ENCODE measurements around the gene IQCC.

Gene IQCC

GRCh38 chr1:32224285-32224684 is 18.8 kb downstream of the IQCC start:
- no peak for DNase-seq (ENCODE audit: low read depth)

DNA sequence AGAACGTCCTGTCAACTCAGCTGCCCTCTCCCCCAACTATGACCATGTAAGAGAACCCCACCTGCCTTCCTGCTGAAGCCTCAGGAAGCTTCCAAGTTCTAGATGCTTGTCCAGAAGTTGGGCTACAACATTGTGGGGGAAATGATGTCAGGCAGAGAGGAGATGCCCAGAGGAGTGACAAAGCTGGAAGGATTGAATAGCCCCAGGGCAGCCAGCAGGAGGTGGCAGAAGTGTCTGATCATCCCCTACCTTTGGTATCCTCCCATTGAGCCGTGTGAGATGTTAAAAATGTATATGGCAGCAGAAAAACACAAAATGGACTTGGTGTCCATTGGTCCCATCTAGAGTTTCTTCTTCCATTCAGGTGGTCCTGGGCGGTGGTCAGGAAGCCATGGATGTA is 23.3 kb downstream of the IQCC start:
- no peak for DNase-seq (ENCODE audit: low read depth)

- no peak for DNase-seq (ENCODE audit: low read depth)
These were observed 26.5 kb downstream of the IQCC start for GRCh38 chr1:32231843-32232432.

DNA sequence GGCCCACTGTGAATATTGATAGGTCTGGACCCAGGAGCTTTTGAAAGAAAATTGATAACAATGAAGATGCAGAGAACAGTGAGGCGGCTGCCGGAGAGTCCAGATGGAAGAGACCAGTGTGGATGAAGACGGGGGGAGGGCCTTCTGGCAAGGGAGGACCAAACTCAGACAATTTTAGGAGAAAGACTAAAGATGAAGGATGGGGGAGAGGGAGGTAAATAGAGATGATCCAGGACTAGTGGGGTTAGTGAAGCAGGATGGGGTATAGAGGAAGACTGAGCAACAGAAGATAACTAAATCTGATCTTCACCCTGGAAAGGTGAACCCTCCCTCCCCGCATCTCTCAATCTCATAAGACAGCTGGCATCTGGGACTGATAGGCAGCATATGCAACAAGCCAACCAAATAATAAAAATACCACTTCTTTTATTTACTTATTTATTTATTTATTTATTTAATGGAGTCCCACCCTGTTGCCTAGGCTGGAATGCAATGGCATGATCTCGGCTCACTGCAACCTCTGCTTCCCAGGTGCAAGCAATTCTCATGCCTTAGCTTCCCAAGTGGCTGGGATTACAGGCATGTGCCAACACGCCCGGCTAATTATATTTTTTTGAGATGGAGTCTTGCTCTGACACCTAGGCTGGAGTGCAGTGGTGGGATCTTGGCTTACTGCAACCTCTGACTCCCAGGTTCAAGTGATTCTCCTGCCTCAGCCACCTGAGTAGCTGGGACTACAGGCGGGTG is 27.3 kb downstream of the IQCC start:
- no peak for DNase-seq (ENCODE audit: low read depth)

DNA sequence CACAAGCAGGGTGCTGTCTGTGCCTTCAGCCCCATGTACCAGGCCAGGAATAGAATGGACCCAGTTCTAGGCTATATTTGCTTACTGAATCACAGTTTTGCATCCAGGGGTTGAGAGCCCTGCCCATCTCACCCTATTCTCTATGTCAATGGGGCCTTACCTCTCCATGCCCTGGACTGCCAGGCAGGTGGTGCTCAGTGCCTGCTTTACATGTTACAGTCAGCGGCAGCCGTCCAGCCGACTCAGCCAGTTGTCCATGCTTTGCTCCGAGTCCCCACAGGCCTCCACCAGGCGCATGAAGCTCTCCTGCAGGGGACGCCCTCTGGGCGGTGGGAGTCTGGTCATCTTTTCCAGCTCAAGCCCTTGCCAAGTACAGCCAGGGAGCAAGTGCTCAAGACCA is 29.3 kb downstream of the IQCC start:
- DNase-seq (ENCODE audit: low read depth): no peak

- DNase-seq (ENCODE audit: low read depth): no peak
These were observed 33.9 kb downstream of the IQCC start for GRCh38 chr1:32239337-32239736.

DNA sequence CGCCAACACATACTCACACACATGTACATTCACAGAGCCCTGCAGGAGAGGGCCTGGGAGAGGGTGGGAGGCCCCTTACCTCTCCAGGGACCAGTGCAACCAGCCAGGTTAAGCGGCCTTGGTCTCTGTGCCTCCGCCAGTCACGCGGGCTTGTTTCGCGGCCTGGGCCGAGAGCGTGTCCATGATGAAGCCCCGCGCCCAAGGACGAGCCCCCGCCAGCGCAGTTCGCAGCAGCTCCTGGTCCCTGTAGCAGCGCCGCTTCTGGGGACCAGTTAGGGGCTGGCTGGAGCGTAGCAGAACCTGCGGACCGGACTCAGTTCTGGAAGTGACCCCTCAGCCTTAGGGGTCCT is 34.3 kb downstream of the IQCC start:
- no peak for DNase-seq (ENCODE audit: low read depth)

GRCh38 chr1:32240140-32240951 is 34.9 kb downstream of the IQCC start:
- peak; percentile 30 for DNase-seq (ENCODE audit: low read depth)

GRCh38 chr1:32241001-32241763 is 35.7 kb downstream of the IQCC start:
- DNase-seq (ENCODE audit: low read depth): peak; percentile 10

- no peak for DNase-seq (ENCODE audit: low read depth)
These were observed 36.9 kb downstream of the IQCC start for GRCh38 chr1:32242341-32242851.

DNA sequence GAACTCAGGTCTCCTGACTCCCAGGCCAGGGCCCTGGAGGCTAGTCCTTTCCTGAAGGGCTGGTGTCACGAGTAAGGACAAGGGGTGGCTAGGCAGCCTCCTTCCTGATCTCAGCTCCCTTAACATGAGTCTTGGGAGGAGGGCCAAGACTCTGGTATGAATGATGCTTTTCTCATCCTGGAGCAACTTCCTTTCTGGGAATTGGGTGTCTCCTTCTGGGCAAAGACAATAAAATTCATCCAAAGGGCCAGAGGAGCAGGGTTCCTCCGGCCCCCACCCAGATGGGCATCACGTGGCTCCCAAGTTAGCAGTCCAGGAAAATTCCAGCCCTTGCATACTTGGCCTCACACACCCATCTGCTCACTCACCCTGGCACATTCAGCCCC is 41.4 kb downstream of the IQCC start, which contains the start of gene FAM167B:
Gene FAM167B (plus strand): TSS at position 335 of the 386 bp plus-strand sequence. CDS start 200 bp downstream, outside the sequence.
- DNase-seq (ENCODE audit: low read depth): no peak

DNA sequence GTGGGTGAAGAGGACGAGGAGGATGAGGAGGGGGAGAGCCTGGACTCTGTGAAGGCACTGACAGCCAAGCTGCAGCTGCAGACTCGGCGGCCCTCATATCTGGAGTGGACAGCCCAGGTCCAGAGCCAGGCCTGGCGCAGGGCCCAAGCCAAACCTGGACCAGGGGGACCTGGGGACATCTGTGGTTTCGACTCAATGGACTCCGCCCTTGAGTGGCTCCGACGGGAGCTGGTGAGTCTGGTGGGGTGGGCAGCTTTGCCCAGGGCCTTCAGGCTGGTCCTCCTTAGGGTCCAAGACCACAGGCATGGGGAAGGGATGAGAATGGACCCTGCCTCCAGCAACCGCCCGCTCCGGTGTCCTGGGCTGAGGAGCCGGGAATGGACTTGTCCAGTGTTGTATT is 42.0 kb downstream of the IQCC start:
- DNase-seq (ENCODE audit: low read depth): no peak

DNA sequence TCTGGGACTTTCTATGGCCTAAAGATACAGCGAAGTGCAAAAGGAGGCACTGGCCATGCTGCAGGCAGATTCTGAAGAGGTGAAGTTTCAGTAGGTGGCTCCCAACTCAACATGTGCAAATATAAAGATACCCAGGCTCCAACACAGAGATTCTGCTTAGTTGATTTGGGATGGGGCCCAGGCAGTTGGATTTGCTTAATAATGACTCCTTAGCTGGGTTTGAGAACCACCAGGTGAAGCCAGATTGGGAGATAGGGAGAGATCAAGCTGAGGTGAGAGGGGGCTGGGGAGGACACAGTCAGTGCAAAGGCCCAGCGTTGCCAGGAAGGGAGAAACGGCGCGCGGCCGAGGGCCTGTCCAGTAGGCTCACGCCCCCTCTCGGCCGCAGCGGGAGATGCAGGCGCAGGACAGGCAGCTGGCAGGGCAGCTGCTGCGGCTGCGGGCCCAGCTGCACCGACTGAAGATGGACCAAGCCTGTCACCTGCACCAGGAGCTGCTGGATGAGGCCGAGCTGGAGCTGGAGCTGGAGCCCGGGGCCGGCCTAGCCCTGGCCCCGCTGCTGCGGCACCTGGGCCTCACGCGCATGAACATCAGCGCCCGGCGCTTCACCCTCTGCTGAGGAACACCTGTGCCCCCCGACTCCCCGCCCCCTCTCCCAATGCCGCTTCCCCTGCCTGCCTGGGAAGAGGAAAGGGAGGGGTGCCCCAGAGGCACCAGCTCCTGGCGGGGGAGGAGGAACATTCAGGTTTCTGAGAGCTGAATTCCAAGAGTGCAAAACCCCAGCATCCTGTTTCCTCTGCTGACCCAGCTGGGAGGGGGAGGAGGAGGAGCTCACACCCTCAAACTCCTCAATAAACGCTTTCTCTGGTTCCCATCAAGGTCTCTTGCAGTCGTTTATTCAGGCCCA is 42.8 kb downstream of the IQCC start:
- peak; percentile 58 for DNase-seq (ENCODE audit: low read depth)

DNA sequence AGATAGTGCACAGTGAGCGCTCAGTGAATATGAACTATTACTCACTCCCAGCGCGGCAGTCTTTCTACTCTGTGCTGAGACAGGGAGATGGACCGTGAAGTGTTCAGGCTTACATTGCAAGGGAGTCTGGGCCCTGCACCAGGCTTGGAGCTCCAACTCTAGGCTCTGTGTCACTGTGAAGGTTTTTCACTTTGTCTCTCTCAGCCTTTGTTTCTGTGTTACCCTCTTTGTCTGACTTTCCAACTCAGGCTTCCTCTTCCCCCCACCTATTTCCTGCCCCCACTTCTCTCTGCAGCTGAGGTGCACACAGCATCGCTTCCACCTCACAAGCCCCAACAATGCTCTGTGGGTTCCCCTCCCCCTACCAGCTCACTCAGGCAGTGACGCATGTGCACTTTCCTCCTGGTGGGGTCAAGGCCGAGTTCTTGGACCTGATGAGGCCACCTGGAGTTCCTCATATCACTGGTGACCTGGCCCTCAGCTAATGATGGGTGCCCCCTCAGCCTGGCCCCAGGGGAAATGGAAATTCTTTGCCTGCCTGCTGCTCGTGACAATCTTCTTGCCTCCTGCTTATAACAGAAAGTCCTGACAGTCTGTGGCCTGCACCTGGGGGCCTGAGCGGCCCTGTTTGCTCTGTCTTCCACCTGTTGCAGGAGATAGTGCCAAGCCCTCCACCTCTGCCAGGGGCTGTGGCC is 44.5 kb downstream of the IQCC start:
- DNase-seq (ENCODE audit: low read depth): peak; percentile 68

DNA sequence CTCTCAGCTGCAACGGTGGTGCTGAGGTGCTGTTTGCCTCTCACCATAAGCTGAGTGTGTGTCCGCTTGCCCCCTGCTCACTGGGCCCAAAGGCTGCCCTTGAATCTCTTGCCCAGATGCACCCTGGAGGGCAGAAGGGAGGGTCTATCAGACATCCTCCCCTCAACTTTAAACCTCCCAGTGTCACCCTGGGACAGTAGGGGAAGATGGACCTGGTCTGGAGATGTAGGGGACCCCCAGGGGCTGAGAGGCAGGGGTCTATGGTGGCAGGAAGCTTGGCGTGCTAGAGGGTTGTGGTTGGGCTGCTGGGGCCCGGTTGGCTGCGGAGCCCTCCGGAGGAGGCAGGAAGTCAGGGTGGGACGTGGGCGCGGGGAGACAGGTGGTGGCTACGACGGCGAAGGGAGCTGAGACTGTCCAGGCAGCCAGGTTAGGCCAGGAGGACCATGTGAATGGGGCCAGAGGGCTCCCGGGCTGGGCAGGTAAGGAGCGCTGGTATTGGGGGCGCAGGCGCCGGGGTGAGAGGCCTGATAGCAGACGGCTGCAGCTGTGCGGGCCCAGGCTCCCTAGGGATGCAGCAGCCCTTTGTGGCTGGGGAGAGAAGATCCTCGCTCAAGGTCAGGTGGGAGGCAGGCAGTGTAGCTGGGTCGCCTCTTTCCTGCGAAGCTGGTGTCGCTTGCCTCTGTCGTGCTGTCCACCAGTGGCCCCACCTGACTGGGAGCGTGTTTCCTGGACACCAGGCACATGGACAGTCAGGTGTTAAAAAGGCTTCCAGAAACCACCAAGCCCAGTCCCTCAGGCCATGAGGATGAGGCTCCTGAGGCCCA is 45.6 kb downstream of the IQCC start, which contains the start of gene LCK:
Gene LCK (plus strand): TSS at position 373 of the 824 bp plus-strand sequence. CDS start 23,065 bp downstream, outside the sequence.
- peak; percentile 52 for DNase-seq (ENCODE audit: low read depth)

- no peak for DNase-seq (ENCODE audit: low read depth)
These were observed 49.9 kb downstream of the IQCC start for GRCh38 chr1:32255072-32256071.

DNA sequence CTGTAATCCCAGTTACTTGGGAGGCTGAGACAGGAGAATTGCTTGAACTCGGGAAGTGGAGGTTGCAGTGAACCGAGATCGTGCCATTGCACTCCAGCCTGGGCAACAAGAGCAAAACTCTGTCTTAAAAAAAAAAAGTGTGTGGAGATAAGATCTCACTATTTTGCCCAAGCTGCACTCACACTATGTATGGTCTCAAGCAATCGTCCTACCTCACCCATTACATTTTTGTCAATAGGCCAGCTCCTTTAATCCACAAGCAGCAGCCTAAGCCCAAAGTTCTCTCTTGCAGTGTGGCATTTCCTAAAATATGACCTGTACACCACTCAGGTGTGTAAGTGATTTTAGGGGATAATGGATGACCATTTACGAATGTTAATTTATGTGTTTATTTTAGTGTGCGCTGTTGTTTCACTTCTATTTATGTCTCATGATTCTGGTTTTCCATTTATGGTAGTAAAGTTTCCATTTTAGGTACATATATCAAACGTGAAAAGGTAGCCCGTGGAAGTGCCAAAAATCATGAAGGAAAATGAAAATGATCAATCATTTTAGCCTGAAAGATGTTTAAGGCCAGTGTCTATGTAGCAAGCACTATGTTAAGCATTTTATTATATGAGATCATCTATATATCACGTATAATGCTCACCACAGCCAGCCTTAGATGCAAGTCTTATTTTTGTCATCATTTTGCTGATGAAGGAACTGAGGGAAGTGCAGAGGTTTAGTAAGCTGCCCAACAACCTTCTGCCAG is 51.2 kb downstream of the IQCC start:
- no peak for DNase-seq (ENCODE audit: low read depth)

DNA sequence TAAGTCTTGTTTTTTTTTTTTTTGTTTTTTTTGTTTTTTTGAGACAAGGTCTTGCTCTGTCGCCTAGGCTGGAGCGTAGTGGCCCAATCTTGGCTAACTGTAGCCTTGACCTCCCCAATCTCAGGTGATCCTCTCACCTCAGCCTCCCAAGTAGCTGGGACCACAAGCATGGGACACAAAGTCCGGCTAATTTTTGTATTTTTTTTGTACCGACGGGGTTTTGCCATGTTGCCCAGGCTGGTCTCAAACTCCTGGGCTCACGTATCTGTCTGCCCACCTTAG is 51.7 kb downstream of the IQCC start:
- DNase-seq (ENCODE audit: low read depth): no peak
